ENCODE measurements around the gene TXLNG.

The TXLNG gene

DNA sequence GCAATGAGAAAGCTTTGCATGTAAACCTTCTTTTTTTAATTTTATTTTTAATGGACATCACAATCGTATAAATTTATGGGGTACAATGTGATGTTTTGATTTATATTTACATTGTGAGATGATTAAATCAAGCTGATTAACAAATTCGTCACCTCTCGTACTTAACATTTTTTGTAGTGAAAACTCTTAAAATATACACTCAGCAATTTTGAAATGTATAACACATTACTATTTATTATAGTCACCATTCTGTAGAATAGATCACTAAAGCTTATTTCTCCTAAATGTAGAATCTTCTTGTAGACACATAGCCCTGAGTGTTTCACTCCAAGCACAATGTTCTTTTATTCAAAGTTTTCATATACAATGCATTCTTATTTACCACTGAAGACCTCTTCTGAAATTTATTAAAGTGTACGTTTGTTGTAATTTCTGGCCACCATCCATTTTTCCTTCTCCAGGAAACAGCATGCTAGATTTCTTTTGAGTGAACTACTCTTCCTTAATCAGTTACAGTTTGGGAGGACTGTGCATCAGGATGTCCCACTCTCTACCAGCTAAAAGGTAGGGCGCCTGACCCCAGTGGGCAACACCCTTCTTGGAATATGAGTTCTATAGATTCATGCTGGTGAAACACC lies 88.3 kb downstream of the TXLNG start:
- no peak for DNase-seq

GRCh38 chrX:16876696-16877095 lies 90.4 kb downstream of the TXLNG start:
- no peak for DNase-seq

- DNase-seq: no peak
Measured at GRCh38 chrX:16882169-16882568, 95.9 kb downstream of the TXLNG start.

GRCh38 chrX:16882702-16883486 lies 96.6 kb downstream of the TXLNG start:
- DNase-seq: peak; percentile 60

GRCh38 chrX:16883487-16883804 lies 97.2 kb downstream of the TXLNG start:
- DNase-seq: no peak

DNA sequence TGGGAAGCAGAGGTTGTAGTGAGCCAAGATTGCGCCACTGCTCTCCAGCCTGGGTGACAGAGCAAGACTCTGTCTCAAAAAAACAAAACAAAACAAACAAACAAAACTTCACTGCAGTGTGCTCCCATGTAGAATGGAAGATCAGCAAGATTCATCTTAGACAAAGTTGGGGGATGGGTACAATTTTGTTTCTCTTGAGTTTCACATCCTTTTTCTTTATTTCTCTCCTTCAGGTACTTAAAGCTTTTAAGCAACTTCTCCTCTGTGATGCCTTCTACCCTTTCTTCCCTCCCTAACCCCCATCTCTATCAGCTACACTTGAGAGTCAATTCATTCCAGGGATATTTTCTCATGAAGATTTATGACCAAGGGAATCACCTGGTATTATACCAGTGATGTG lies 99.4 kb downstream of the TXLNG start:
- DNase-seq: no peak

DNA sequence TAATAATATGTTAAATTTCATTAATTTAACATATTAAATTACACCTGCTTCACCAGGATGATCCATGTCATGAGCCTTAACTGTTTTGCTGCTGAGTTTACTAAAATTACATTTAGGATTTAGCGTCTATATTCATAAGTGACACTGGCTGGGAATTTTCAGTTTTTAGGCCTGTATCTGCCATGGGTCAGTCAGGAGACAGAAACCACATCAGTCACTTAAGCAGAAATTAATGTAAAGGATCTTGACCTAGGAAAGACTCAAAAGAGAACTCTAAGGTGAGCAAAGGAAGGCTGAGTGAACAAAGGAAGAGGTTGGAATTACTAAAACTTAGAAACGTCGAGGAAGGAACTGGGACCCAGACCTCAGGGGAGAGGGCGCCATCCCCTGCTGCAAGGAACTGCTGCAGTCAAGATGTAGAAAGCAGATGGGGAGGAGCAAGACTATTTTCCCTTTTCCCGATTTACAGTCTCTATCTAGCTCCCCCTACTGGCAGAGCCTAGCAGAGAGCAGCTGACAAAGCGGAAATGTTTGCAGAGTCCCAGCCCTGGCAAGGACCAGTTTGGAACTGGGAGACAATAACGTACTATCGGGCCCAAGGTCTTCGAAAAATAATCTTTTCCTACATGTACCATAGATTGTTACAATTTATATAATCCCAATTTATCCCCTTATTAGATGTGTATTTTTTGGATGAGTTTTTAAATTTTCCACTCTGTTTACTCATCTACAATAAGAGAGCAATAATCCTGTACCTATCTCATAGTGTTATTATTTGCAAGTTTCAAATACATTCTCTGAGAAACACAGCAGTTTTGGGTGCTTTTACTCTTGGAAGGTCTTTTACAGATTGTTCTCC lies 106.5 kb downstream of the TXLNG start:
- DNase-seq: peak; percentile 47

All from effector CD4-positive, alpha-beta T cell (primary cell).